Measurements from ENCODE around the gene NSMCE1.

DNA sequence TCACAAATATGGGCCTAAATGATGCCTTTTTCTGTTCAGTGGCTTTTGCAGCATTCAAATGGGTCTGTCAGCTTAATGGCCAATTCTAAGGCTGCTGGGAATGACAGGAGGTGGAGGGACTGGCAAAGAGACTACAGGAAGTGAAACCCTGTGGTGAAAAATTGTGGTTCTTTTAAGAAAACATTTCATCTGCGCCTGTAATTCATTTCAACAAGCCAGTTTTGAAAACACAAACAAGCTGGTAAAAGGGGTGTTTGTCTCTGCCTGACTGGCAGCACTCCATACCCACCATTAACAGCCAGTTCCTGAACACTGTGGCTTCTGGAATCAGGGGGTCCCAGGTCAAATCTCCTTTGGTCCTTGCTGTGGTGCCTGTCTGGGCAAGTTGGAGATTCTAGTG is 68.8 kb downstream of the NSMCE1 start:
- TF ChIP-seq RFX5 (IDR thresholded peaks at IDR 0.05; ENCODE audit: low read depth, low read length) (no peak), SMC3 (IDR thresholded peaks at IDR 0.05; ENCODE audit: low read depth, low read length) (no peak), POLR2A (IDR thresholded peaks at IDR 0.05; ENCODE audit: low read depth, low read length) (no peak), RAD21 (IDR thresholded peaks at IDR 0.05; ENCODE audit: low read length) (no peak), FOS (IDR thresholded peaks at IDR 0.05; ENCODE audit: low read depth, low read length) (no peak)
- TF ChIP-seq, protein P1, sequence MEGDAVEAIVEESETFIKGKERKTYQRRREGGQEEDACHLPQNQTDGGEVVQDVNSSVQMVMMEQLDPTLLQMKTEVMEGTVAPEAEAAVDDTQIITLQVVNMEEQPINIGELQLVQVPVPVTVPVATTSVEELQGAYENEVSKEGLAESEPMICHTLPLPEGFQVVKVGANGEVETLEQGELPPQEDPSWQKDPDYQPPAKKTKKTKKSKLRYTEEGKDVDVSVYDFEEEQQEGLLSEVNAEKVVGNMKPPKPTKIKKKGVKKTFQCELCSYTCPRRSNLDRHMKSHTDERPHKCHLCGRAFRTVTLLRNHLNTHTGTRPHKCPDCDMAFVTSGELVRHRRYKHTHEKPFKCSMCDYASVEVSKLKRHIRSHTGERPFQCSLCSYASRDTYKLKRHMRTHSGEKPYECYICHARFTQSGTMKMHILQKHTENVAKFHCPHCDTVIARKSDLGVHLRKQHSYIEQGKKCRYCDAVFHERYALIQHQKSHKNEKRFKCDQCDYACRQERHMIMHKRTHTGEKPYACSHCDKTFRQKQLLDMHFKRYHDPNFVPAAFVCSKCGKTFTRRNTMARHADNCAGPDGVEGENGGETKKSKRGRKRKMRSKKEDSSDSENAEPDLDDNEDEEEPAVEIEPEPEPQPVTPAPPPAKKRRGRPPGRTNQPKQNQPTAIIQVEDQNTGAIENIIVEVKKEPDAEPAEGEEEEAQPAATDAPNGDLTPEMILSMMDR (conservative IDR thresholded peaks at IDR 0.05; ENCODE audit: low read depth, low read length), result no peak
